22Rv1 (cell line): ENCODE measurements around the gene KIAA1671.

Experiments used
- H3K27ac ChIP-seq: fragments of 450-650 bp; 2 replicates; pipeline ENCODE4 v1.5.1; 2017
- CTCF ChIP-seq: fragments of 450-650 bp; IDR thresholded peaks from 2 replicates; pipeline ENCODE4 v1.5.1; 2017; ENCODE audit warnings: mild to moderate bottlenecking
- ZFX ChIP-seq: fragments of 450-650 bp; IDR thresholded peaks from 2 replicates; pipeline ENCODE4 v1.6.1; 2017; ENCODE audit warnings: antibody characterized with exemption, borderline replicate concordance

Gene KIAA1671

GRCh38 chr22:25207553-25208157, 255.1 kb downstream of the KIAA1671 start:
- H3K27ac ChIP-seq: no peak overlapping the region
- TF ChIP-seq CTCF (no peak), ZFX (no peak)

GRCh38 chr22:25208328-25208727, 255.8 kb downstream of the KIAA1671 start:
- TF ChIP-seq ZFX (no peak), CTCF (no peak)
- no peak overlapping the region for H3K27ac ChIP-seq

DNA sequence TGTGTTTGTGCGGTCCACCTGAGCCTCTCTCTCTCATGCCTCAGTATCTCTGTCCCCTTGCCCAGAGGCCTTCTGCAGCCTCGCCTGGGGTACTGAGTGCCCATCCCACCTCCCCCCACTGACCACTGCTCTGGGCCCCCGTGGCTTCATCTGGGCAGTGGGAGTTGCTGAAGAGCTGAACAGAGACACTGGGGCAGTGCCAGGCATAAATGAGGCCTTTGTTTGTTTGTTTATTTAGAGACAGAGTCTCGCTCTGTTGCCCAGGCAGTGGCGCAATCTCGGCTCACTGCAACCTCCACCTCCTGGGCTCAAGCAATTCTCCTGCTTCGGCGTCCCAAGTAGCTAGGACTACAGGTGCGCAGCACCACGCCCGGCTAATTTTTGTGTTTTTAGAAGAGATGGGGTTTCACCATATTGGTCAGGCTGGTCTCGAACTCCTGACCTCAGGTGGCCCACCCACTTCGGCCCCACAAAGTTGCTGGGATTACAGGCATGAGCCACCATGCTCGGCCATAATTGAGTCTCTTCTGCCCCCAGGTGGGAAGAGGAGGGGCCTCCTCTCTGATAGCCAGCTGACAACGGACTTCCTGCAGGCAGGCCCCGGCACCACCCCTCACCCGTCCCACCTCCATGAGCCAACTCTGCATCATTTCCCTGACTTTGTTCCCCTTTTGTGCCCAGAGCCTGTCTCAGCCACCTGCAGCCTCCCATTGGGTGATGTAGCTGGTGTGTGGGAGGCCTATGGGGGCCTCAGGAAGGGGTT, 256.4 kb downstream of the KIAA1671 start:
- no peak overlapping the region for H3K27ac ChIP-seq
- no peak for TF ChIP-seq CTCF
- no peak for TF ChIP-seq ZFX

DNA sequence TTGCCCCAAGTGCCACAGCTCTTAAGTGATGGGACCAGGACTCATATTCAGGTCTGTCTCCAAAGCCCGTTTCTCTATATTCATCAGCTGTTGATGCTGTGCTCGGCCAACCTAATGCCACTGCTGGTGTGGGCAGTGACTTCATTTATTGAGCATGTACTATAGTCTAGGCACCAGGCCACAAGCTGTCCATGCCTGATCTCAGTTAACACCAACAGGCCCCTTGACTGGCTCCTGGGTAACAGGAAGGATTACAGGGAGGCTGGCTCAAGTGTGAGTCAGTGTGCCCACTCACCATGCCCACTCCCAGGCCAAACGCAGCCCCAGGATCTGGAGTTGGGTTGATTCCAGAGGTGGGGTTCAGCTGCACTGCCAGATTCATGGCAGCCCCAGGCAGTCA, 258.3 kb downstream of the KIAA1671 start:
- TF ChIP-seq ZFX (no peak), CTCF (no peak)
- H3K27ac ChIP-seq: no peak overlapping the region

- no peak for TF ChIP-seq CTCF
- TF ChIP-seq ZFX: no peak
- H3K27ac ChIP-seq: no peak overlapping the region
These were observed 259.8 kb downstream of the KIAA1671 start for GRCh38 chr22:25212337-25212736.

DNA sequence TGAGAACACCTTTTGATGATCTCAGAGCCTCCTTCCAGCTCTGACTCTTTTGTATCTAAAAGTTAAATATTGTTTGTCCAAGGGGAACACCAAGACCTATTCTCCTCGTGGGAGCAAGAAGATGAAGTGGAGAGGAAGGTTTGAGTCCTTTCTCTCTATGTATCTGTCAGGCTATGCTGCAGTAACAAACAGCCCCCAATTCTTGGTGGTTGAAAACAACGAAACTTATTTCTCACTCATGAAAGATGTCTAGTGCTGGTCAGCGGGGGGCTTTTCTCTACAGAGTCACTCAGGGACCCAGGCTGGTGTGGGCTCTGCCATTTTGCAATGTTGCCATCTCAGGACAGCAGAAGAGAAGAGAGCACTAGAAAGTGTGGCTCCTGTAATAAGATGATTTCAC, 260.7 kb downstream of the KIAA1671 start:
- no peak overlapping the region for H3K27ac ChIP-seq
- no peak for TF ChIP-seq CTCF
- no peak for TF ChIP-seq ZFX

GRCh38 chr22:25216230-25216629, 263.7 kb downstream of the KIAA1671 start:
- no peak for TF ChIP-seq ZFX
- no peak for TF ChIP-seq CTCF
- H3K27ac ChIP-seq: no peak overlapping the region
